GM19372 (cell line): Measurements from ENCODE around the gene ARSA.

ENCODE experiments used
- ATAC-seq: cut with Tn5 transposase; IDR thresholded peaks from one replicate; pipeline ENCODE4 v1.9.1; 2021; ENCODE audit warnings: mild to moderate bottlenecking, low read depth, moderate library complexity; ENCODE audit not compliant: unreplicated experiment

Gene ARSA

GRCh38 chr22:50582493-50583293 is 45.3 kb downstream of the ARSA start, which contains the start of gene CHKB:
Gene CHKB, minus strand, starts transcription at chr22:50582849. Its CDS starts 68 bp downstream, at chr22:50582781.
- peak; percentile 89 for ATAC-seq

DNA sequence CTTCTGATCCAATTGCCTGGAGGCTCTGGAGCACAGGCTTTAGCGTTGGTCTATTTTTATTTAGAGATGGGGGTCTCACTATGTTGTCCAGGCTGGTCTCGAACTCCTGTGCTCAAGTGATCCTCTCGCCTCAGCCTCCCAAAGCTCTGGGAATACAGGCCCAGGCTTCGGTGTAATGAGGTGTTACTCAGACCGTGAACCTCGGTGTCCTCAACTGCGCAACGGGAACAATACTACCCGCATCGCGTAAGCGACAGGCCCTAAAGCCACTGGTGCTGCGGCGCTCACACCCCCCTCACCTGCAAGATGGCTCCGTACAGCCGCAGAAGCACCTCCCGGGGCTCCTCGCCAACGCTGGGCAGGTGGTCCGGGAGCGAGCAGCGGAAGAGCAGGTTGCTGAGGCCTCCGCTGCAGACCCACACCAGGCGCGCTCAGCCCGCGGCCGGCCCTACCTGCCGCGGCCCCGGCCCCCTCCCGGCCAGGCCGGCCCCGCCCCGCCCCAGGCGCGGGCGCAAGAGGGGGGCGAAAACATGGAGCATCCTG is 45.9 kb downstream of the ARSA start:
- peak; percentile 2 for ATAC-seq

DNA sequence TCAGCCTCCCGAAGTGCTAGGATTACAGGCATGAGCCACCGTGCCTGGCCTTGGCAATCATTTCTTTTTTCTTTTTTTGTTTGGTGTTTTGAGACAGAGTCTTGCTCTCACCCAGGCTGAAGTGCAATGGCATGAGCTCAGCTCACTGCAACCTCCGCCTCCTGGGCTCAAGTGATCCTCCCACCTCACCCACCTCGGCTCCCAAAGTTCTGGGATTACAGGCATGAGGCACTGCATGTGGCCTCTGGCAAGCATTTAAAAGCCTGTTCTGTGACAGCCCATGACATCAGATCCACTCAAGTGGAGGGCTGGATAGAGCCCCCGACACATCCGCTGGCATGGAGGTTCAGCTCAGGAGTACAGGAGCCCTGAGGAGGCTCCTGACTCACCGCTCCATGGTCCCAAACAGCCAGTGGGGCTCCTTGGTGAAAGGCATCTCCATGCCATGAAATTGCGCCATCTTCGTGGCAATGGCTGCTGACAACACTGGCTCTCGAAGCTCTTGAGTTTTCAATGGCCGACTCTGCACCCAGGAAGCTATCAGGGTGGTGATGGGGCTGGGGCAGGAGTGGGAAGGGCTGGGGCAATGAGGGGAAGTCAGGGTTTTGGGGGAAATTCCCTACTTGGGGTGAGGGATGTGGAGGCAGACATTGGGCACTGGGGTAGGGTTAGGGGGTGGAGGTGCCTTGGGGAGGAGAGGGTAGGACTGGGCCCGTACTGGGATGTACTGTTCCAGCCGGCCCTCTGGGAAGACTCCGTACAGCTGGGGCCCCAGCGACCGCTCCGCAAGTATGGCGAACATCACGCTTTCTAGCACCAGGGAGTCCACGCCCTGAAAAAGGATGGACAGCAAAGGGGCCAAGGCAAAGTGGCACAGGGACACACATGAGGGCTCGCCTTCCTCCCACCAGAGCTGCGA is 46.7 kb downstream of the ARSA start:
- ATAC-seq: no peak

- no peak for ATAC-seq
Observed at GRCh38 chr22:50579752-50580151, 48.2 kb downstream of the ARSA start.

DNA sequence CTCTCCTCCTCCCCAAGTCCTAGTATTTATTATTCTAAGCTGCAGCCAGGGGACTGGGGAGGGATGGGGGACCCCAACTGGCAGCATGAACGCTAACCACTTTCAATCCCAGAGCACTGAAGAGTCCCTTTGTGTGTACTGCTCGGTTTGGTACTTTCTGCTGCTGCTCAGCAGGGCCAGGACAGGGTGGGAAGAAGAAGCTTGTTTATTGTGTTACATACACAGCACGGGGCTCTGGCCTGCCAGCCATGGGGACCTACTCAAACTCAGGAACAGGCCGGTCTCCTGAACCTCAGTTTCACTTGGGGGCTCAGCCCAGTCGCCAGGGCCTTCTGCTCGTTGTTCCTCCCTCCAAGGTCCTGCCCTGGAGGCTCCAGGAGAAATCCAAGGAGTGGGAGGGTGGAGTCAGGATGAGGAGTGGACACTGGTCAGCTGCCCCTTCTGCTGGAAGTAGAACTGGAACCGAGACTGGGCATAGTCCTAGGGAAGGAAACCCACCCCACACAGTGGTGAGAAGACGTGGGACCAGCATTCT is 49.1 kb downstream of the ARSA start:
- ATAC-seq: no peak

DNA sequence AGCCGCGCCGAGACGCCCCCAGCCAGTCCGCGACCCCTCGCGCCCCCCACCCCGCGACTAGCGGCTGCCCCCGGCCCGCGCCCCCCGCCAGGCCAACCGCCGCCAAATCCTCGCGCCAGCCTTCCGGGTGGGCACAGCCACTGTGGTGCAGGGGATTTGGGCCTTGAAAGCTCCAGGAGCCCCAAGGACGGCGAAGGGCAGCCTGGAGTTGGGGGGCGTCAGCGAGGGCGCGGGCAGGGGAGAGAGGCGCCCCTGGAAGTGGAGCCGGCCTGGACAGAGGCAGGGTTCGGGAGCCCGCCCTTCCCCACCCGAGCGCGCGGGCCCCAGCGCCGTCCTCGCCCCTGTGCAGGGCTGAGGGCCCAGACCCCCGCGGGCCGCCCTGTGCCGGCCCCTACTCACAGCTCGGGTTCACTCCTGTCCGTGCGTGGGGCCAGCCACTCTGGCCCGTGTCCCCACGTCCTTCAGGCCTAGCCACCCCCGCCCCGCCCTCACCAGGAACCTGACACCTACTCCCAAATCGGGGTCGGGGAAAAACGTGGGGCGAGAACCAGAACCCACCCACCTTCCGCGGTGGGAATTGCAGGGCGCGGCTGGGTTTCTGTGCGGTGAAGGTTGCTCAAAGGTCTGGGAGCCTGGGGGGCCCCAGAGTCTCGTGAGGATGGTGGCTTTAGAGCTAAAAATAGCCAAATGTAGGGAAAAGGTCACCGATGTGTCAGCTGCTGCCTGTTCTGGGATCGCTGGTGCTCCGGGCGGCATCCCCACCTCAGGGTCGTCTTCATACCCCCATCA is 49.8 kb downstream of the ARSA start, which contains the start of gene CPT1B:
Gene CPT1B (minus strand): TSS at position 441 of the 789 bp plus-strand sequence. CDS start 512 bp downstream, outside the sequence.
- no peak for ATAC-seq

GRCh38 chr22:50577697-50577986 is 50.3 kb downstream of the ARSA start:
- no peak for ATAC-seq

DNA sequence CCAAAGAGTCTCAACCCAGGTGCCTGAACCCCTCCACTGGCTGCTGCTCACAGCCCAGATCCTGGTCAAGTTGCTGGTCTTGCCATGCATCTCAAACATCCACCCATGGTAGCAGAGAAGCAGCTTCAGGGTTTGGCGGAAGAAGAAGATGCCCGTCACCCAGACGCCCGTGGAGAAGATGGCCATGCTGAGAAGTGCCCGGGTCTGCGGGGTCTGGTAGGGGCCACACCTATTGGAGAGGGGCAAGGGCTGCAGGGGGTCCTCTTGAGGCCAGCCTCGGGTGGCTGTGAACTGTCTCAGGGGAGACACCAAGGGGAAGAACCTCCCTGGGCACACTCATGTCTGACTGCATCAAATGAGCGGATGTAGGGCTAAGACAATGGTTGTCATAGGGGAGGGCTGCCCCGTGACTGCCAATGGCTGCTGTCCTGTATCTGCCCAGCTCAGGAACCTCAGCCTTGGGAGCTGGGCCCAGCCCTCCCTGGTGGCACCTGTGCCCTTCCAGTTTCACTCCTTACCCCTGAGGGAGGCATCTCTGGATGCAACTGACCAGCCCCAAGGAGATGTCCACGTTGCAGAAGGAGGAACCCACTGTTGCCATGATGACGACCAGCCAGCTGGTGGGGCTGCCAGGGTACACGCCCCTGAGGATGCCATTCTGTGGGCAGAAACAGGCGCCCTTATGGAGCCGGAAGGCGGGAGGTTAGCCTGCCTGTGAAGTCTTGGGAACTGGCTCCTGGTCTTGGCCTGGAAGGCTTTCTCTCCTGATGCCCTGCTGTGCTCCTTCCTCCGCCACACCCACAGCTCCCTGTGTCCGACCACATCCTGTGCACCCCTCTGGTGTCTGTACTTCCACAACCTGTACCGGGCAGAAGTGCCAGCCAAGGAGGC is 50.9 kb downstream of the ARSA start:
- no peak for ATAC-seq

- no peak for ATAC-seq
Observed at GRCh38 chr22:50576070-50576469, 51.9 kb downstream of the ARSA start.

GRCh38 chr22:50575426-50575941 is 52.5 kb downstream of the ARSA start:
- ATAC-seq: no peak
